T-helper 2 cell treated with Interferon-gamma antibody and Interleukin-4, amounts not matched to agents 5 μg/mL and 100 μg/mL, for 36 hours (primary cell): ENCODE results near the gene IFNG-AS1.
A peak's percentile ranks its signal among the peaks of the same experiment; 100 is the strongest.

Source experiments
- DNase-seq: peaks from one replicate; pipeline ENCODE4 v3.0.0; 2021; ENCODE audit warnings: low spot score
- H3K27ac Mint-ChIP-seq: one replicate; pipeline ENCODE4 v1.8.0; 2021; ENCODE audit warnings: mild to moderate bottlenecking, mixed read lengths
- H3K27me3 Mint-ChIP-seq: one replicate; pipeline ENCODE4 v1.8.0; 2021; ENCODE audit warnings: low read depth, mixed read lengths
- H3K36me3 Mint-ChIP-seq: one replicate; pipeline ENCODE4 v1.8.0; 2021; ENCODE audit warnings: low read depth, mixed read lengths
- H3K4me1 Mint-ChIP-seq: one replicate; pipeline ENCODE4 v1.8.0; 2021; ENCODE audit warnings: low read depth, mixed read lengths
- H3K4me3 Mint-ChIP-seq: one replicate; pipeline ENCODE4 v1.8.0; 2022; ENCODE audit warnings: mild to moderate bottlenecking, moderate library complexity, mixed read lengths
- H3K9me3 Mint-ChIP-seq: one replicate; pipeline ENCODE4 v1.8.0; 2021; ENCODE audit warnings: mixed read lengths

IFNG-AS1 gene

DNA sequence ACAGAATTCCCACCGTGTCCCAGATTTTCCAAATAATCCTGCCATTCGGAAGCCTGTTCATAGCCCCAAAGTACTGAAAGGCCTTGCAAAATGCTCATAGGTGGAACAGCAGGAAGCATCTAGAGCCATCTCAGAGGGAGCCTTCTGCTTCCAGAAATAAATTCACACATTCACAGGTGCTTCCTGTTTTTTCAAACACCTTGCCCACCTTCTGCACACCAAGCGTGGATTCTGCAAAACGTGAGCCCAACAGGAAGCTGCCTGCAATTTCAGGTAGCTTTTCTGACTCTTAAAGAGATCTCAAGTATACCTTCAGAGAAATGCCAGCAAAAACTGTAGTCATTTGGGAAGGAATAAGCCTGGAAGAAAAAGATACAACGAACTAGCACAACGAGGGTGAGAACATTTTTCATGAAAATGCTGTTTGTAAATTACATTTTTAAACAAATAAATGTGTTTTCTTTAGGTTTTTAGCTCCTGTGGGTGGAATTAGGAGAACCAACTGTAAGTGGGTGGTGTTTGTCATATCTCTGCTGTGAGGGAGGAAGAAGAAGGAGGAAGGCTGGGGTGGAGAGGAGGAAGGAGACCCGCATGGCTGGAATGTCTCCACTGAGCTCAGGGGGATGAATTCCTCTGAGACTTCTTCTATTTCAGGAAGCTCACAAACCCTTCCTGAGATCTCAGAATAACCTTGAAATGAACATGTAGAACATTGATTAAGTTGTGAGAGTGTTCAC, at the start of gene IFNG-AS1:
TSS of gene IFNG-AS1 (plus strand) at position 264 of the 737 bp plus-strand sequence.
- no peaks in the 10 kb centered on the region for H3K9me3 Mint-ChIP-seq
- H3K4me3 Mint-ChIP-seq = no peak within 1 kb of the TSS
- peaks cover 3% of the 10 kb centered on the region for H3K4me1 Mint-ChIP-seq
- H3K36me3 Mint-ChIP-seq = no peaks in the 10 kb centered on the region
- DNase-seq = no peak
- H3K27me3 Mint-ChIP-seq = peaks cover 12% of the 10 kb centered on the region
- no peak within 1 kb of the TSS for H3K27ac Mint-ChIP-seq

DNA sequence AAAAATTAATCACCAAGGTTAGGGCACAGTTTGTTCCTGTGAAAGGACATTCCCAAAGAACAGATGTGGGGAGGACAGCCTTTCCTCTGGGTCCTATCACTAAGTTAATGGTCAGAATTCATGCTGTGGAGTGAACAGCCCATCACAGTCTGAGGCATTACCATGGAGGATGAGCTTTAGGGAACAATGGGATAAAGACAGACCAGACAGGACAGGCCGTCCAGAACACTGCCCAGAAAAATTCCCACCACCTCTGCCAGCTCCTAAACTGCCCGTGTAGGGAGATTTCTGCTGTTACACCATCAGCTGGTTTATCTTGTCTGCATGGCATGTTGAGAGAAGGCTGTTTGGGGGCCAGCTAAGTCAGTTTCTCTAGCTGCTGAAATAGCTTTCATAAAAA, 49.6 kb upstream of the IFNG-AS1 start:
- Mint-ChIP-seq H3K9me3 (no peaks in the 10 kb centered on the region), H3K4me3 (no peak overlapping the region), H3K27me3 (peaks cover 19% of the 10 kb centered on the region), H3K36me3 (no peaks in the 10 kb centered on the region), H3K27ac (no peak overlapping the region), H3K4me1 (no peaks in the 10 kb centered on the region)
- DNase-seq = no peak

DNA sequence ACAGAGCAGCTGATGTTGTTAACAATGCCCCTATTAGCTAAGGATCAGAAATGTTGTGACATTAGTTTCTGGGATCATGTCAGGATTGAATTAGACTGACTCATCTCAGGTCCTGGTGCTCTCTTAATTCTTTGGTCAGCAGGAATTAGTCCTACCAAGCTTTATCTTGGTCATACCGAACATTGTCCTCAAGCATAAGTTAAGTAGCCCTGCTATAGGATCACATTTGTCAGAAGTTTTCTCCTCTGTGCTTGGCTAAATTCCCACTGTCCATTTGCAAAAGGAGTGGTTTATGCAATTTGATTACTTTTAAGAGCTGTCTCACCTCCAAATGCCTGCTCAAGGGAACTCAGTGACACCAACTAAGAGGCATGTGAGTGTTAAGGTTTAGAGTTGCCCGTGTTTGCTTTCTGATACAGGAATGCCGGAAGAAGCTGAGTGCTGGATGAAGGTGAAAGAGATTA, 48.4 kb upstream of the IFNG-AS1 start:
- no peaks in the 10 kb centered on the region for H3K36me3 Mint-ChIP-seq
- H3K4me1 Mint-ChIP-seq = no peaks in the 10 kb centered on the region
- no peaks in the 10 kb centered on the region for H3K9me3 Mint-ChIP-seq
- peaks cover 19% of the 10 kb centered on the region for H3K27me3 Mint-ChIP-seq
- no peak for DNase-seq
- H3K27ac Mint-ChIP-seq = no peak overlapping the region
- no peak overlapping the region for H3K4me3 Mint-ChIP-seq

DNA sequence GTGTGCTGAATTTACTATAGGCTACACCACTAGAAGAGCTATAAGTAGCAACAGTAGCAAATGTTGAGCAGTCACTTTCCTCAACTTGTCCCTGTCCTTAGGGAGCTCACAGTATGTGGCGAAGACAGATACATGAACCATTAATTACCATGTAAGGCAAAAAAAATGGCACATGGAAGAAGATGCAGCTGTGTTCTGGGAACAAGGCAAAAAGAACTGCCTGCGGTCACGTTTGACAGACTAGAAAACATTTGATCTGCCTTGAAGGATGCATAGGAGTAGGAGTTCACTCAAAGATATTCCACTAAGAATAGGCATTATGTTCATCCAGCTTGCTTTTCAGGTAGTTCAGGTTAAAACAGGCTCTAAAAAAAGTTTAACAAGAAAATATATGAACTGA, 46.5 kb upstream of the IFNG-AS1 start:
- Mint-ChIP-seq H3K4me1 (no peaks in the 10 kb centered on the region), H3K36me3 (no peaks in the 10 kb centered on the region), H3K27ac (no peak overlapping the region), H3K4me3 (no peak overlapping the region), H3K9me3 (no peaks in the 10 kb centered on the region), H3K27me3 (peaks cover 24% of the 10 kb centered on the region)
- DNase-seq = no peak

DNA sequence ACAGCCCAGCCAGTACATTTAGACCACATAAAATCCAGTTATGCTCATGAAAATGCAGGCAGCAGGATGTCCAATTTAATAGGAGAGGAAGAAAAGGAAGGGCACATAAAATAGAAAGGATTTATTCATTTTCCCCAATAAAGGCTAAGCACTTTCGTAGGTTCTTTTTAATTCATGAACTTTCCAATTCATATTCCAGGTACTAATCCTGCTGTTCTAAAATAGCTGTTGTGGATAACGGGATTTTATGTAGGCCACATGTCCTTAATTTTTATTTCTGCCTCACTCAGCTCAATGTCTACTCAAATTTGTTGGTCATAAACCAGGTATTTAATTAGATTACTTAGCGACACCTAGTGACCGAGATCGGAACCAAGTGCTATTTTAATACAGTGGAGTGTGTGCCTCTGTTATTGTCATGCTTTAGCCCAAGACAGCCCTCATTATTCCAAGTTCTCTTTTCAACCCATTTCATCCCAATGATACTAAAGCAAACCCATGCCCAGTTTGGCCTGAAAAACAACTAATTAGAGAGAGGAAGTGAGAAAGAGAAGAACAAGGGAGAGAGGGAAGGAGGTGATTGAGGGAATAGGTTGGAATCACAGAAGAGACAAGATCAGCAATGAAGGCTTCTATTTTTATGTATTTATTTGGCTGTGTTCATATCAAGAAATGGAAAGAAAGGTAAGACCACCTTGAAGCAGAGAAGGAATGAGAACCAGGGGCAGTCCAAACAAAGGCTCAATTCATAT, 45.9 kb upstream of the IFNG-AS1 start:
- H3K4me3 Mint-ChIP-seq = no peak overlapping the region
- DNase-seq = peak; percentile 23
- peaks cover 20% of the 10 kb centered on the region for H3K27me3 Mint-ChIP-seq
- no peaks in the 10 kb centered on the region for H3K4me1 Mint-ChIP-seq
- no peaks in the 10 kb centered on the region for H3K36me3 Mint-ChIP-seq
- no peaks in the 10 kb centered on the region for H3K9me3 Mint-ChIP-seq
- no peak overlapping the region for H3K27ac Mint-ChIP-seq

DNA sequence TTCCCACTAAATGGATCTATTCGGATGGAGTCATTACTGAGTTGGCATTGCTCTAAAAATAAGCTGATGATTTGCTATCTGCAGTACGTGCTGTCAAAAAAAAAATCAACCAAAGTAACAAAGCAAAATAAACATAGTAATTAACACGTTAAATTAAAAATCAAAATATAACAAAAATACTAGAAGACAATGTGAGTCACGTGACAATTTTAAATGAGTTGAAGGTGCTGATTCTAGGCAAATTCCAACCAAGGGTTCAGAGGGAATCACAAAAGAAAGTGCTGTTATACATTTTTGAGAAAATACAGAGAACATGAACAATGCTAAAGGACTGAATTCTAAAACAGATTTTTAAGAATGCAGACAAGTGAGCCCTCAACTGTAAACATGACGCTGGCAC, 45.2 kb upstream of the IFNG-AS1 start:
- H3K27ac Mint-ChIP-seq = no peak overlapping the region
- H3K36me3 Mint-ChIP-seq = no peaks in the 10 kb centered on the region
- H3K27me3 Mint-ChIP-seq = peaks cover 19% of the 10 kb centered on the region
- no peaks in the 10 kb centered on the region for H3K9me3 Mint-ChIP-seq
- DNase-seq = no peak
- no peak overlapping the region for H3K4me3 Mint-ChIP-seq
- no peaks in the 10 kb centered on the region for H3K4me1 Mint-ChIP-seq

DNA sequence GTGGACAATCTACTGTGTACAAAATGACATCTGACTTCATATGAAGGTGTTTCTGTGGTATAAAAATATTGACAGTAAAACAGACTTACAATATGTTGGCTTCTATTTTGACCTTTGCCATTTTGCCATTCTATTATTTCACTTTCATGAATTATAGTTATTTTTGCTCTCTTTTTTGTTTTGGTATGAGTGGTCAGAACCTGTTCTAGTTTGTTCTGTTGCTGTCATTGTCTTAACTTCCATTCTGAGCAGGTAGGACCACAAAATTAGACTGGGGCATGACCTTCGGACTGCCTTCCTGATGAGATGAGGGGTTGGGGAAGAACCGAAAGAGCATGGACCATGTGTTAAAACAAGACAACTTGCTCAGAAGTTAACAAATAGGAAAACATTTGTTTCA, 36.5 kb upstream of the IFNG-AS1 start:
- H3K36me3 Mint-ChIP-seq = no peaks in the 10 kb centered on the region
- H3K4me1 Mint-ChIP-seq = no peaks in the 10 kb centered on the region
- H3K9me3 Mint-ChIP-seq = no peaks in the 10 kb centered on the region
- no peaks in the 10 kb centered on the region for H3K27me3 Mint-ChIP-seq
- no peak for DNase-seq
- H3K4me3 Mint-ChIP-seq = no peak overlapping the region
- no peak overlapping the region for H3K27ac Mint-ChIP-seq

DNA sequence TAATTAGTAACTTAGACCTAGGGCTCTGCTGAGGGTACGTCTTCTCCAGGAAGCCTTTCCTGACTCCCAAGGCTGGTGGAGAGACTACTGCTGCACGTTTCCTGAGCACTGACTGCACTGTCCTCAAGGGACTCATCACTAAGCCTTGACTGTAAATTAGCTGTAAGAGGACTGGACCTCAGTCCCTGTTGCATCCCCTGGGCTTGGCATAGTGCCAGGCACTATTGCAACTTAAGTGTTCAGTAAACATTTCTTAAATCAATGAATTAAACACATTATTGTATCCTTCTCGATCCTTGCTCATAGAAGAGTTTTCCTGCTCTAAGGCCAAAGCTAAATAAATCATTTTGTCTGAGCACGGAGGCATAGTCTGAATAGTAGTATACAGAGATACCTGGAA, 31.9 kb upstream of the IFNG-AS1 start:
- Mint-ChIP-seq H3K4me3 (no peak overlapping the region), H3K27me3 (peaks cover 5% of the 10 kb centered on the region), H3K9me3 (no peaks in the 10 kb centered on the region), H3K4me1 (no peaks in the 10 kb centered on the region), H3K27ac (no peak overlapping the region), H3K36me3 (no peaks in the 10 kb centered on the region)
- no peak for DNase-seq

DNA sequence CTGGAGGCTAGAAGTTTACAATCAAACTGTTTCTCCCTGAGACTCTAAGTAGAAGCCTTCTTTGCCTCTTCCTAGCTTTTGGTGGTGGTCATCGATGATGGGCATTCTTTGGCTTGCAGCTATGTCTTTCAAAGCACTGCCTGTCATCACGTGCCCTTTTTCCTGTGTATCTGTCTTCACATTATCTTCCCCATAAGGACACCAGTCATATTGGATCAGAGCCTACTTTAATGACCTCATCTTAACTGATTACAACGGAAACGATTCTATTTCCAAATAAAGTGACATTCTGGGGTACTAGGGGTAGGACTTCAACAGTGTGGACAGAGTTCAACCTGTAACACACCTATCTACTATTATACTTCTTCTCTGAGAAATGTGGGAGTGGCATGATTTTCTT, 31.1 kb upstream of the IFNG-AS1 start:
- Mint-ChIP-seq H3K36me3 (no peaks in the 10 kb centered on the region), H3K4me3 (no peak overlapping the region), H3K4me1 (no peaks in the 10 kb centered on the region), H3K9me3 (no peaks in the 10 kb centered on the region), H3K27me3 (peaks cover 5% of the 10 kb centered on the region), H3K27ac (no peak overlapping the region)
- DNase-seq = no peak

DNA sequence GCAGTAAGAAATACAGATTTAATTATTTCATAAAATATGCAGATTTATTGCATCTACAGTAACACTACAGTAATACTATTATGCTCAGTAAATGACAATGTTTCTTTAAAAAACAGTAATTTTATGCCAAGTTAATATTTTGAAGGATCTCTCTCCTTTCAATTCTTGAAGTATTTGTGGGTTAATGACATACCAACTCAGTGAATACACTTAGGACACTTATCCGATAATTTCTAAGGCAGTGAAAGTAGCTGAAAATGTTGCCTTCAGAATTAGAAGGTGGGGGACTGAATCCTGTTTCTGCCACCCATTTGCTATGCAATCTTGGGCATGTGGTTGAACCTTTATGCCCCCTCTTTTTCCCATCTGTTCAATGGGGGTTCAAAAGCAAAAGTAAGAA, 24.8 kb upstream of the IFNG-AS1 start:
- Mint-ChIP-seq H3K4me1 (no peaks in the 10 kb centered on the region), H3K9me3 (no peaks in the 10 kb centered on the region), H3K27me3 (peaks cover 6% of the 10 kb centered on the region), H3K36me3 (no peaks in the 10 kb centered on the region), H3K4me3 (no peak overlapping the region), H3K27ac (no peak overlapping the region)
- no peak for DNase-seq

DNA sequence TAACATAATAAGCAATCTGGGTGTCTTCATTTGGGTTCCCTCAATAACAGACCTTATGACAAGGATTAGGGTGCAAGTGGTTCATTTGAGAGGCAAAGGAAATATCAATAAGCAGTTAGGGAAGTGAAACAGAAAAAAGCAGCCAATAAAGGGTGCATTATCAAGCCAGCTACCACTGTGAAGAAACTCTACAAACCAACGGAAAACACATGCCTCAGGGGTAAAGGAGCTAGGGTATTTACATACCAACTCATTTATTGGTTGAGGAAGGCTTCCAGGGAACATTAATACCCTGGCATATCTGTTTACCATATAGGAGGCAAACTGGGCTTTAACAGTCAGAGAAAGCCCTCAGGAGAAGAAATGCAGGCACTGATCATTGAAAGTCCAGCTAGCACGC, 22.7 kb upstream of the IFNG-AS1 start:
- H3K9me3 Mint-ChIP-seq = no peaks in the 10 kb centered on the region
- no peaks in the 10 kb centered on the region for H3K4me1 Mint-ChIP-seq
- H3K27ac Mint-ChIP-seq = no peak overlapping the region
- DNase-seq = no peak
- peaks cover 5% of the 10 kb centered on the region for H3K27me3 Mint-ChIP-seq
- no peaks in the 10 kb centered on the region for H3K36me3 Mint-ChIP-seq
- no peak overlapping the region for H3K4me3 Mint-ChIP-seq

DNA sequence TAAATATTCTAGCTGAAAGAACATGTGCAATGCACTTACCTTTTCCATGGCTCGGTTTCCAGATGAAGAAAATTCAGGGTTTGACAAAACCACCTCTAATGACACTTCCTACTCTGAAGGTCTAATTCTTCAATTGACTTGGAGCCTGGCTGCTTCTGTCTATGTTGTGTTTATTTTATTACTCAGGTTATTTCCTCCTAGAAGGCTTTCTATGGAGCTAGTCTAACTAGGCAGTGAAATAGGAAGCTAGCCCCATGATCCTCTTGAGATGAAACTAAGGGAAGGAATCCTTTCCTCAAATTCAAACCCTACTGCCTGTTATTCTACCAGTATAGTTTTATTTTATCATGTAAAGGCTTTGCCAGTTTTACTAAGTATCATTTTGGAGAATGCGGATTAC, 20.9 kb upstream of the IFNG-AS1 start:
- Mint-ChIP-seq H3K27me3 (peaks cover 5% of the 10 kb centered on the region), H3K36me3 (no peaks in the 10 kb centered on the region), H3K4me3 (no peak overlapping the region), H3K9me3 (no peaks in the 10 kb centered on the region), H3K27ac (no peak overlapping the region), H3K4me1 (no peaks in the 10 kb centered on the region)
- no peak for DNase-seq

DNA sequence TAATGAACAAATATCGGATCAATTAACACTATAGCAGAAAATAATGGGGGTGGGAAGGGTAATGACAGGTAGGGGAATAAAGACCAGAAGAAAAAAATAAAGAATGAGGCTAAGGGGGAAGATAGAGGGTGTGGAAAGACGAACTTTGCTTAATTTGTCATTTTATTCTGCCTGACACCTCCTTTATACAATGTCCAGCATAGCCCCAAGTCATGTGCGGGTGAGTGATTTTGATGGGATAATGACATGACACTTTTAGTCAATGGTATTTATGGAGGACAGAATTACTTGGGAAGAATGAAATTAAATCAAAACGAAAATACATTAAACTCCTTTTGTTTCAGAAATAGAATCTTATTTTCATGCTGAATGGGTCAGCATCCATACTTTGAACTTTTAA, 20.5 kb upstream of the IFNG-AS1 start:
- Mint-ChIP-seq H3K27me3 (peaks cover 7% of the 10 kb centered on the region), H3K36me3 (no peaks in the 10 kb centered on the region), H3K27ac (no peak overlapping the region), H3K4me1 (no peaks in the 10 kb centered on the region), H3K4me3 (no peak overlapping the region), H3K9me3 (no peaks in the 10 kb centered on the region)
- no peak for DNase-seq

DNA sequence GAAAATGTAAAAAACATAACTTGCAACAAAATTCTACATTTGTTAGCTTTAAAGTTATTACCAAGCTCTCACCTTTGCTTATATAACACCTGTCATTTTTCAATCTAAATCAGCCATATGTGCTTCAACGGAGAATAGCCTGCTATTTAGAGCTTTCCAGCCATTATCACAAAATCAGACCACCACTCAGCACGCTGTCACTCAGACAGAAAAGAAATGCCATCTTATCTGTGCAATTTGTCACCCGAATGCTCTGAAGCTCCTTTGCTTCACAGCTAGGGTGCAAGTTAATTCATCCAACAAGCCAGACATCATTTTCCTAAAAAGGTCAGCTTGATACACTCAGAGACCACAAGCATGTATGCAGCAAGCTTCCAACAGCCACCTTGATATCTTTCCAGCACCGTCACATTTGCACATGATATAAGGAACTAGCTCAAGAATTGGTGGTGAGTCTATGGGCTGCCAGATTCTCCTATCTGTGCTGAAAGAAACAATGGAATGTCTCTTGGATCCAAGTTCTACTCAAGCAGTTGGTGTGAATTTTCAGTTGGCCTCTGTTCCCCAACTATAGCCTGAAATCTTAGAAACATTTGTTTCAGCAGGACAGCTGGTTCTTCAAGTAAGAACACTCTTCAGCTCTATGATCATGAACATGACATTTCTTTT, 20.0 kb upstream of the IFNG-AS1 start:
- no peak overlapping the region for H3K4me3 Mint-ChIP-seq
- H3K27me3 Mint-ChIP-seq = peaks cover 13% of the 10 kb centered on the region
- H3K9me3 Mint-ChIP-seq = no peaks in the 10 kb centered on the region
- no peak for DNase-seq
- no peak overlapping the region for H3K27ac Mint-ChIP-seq
- no peaks in the 10 kb centered on the region for H3K4me1 Mint-ChIP-seq
- no peaks in the 10 kb centered on the region for H3K36me3 Mint-ChIP-seq
